ENCODE results near the gene RRBP1.
A peak's percentile ranks its signal among the peaks of the same experiment; 100 is the strongest.

Gene RRBP1

GRCh38 chr20:17619351-17620093 lies 62.5 kb downstream of the RRBP1 start:
- DNase-seq (ENCODE audit: low read depth) = no peak

GRCh38 chr20:17618673-17619013 lies 63.4 kb downstream of the RRBP1 start:
- no peak for DNase-seq (ENCODE audit: low read depth)

- DNase-seq (ENCODE audit: low read depth) = no peak
Observed at GRCh38 chr20:17617868-17618672, 64.0 kb downstream of the RRBP1 start.

DNA sequence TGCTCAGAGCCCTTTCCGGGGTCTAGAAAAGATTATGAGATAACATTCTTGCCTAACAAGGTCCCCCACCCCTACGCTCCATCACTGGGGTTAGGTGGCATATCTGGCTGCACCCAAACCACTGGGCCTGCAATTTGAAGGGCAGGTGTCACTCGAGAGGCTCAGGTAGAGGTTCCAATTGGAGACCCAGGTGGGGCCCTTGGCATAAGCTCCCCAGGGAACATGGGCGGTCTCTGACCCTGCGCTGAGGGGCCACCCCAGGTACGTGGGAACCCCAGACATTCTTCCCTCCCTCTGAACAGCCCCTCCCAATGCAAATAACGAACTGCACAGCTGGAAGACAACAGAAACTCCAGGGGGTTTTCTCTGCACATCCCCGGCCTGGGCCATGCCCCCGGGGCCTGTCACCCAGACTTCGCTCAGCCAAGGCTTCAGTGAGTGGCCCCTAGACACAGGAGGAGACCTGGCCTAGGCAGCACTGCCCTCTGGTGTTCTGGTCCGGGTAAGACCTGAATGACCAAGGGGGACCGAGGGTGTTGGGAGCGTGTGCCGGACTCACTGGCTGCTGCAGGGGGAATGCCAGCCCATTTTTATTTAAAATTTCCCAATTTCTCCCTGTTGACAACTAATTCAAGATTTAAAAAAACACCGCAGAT lies 64.7 kb downstream of the RRBP1 start:
- DNase-seq (ENCODE audit: low read depth) = peak; percentile 12

DNA sequence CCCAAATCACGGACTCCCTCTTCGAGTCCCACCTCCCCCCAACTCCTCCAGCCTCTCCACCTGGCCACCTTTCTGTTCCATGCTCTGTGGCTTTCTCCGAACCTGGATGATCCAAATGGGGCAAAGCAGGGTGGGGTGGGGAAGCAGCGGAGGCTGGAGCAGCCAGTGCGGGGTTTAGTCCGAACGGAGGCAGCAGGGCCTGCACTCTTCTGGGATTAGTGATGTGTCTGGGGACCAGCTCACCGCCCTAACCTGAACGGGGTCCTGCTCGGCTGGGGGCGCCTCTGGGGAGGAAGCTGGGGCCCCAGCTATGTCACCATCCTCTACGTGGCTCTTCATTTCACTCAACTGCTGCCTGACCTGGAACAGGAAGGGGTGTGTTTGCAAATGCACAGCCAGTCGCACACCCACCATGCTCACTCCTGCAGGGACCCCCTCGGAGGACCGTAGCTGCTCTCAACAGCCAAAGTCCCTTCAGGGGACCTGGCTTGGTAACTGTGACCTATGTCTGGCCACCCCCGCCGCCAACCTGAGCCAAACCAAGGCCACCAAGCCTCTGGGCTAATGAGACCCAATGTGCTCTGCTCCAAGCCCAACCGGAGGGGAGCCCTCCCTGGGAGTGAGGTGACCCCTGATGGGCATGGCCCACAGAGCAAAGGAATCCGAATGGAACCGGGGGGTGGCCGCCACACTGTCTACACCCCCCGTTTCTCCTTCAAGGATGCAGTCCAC lies 65.4 kb downstream of the RRBP1 start:
- DNase-seq (ENCODE audit: low read depth) = no peak

- DNase-seq (ENCODE audit: low read depth) = no peak
Observed at GRCh38 chr20:17615645-17616479, 66.2 kb downstream of the RRBP1 start.

- DNase-seq (ENCODE audit: low read depth) = no peak
Observed at GRCh38 chr20:17614812-17615644, 67.0 kb downstream of the RRBP1 start.

- no peak for DNase-seq (ENCODE audit: low read depth)
Observed at GRCh38 chr20:17614176-17614811, 67.7 kb downstream of the RRBP1 start.

DNA sequence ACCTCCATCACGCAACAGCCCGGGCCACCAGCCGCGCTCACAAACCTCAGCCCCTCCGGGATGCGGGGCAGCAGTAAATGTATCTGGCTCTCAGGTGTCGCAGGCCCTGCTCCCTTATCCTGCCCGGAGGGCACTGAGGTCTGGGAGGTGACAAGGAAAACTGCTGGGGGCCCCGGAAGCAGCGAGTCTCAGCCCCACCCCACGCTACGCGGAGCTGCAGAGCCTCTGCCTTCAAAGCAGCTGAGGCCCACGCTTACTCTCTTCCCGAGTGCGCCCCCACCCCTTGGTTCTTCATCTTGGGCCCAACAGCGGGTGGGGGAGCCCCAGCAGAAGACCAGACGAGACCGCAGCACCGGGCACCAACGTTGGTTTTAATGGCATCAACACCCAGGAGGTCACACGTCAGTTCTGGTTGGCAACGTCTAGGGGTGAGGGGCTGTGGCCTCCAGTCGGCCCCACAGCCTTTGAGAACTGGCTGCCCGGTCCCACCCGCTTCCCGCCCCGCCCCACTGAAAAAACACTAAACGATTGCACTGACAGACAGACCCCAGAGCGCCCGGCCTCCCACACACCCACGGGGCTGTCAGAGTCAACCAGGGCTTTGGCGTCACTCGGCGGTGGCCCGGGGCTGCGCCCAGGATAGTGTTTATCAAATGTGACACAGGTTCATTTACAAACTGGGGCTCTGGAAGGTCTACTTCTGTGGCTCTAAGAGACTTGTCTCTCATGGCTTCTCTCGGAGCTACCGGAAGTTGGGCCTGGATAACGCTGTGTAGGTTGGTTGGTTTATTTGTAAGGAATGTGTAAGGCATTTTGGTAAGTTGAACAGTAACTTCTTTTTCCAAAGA lies 68.5 kb downstream of the RRBP1 start:
- no peak for DNase-seq (ENCODE audit: low read depth)

GRCh38 chr20:17612992-17613327 lies 69.1 kb downstream of the RRBP1 start:
- DNase-seq (ENCODE audit: low read depth) = no peak

GRCh38 chr20:17612287-17612991 lies 69.6 kb downstream of the RRBP1 start:
- peak; percentile 9 for DNase-seq (ENCODE audit: low read depth)

DNA sequence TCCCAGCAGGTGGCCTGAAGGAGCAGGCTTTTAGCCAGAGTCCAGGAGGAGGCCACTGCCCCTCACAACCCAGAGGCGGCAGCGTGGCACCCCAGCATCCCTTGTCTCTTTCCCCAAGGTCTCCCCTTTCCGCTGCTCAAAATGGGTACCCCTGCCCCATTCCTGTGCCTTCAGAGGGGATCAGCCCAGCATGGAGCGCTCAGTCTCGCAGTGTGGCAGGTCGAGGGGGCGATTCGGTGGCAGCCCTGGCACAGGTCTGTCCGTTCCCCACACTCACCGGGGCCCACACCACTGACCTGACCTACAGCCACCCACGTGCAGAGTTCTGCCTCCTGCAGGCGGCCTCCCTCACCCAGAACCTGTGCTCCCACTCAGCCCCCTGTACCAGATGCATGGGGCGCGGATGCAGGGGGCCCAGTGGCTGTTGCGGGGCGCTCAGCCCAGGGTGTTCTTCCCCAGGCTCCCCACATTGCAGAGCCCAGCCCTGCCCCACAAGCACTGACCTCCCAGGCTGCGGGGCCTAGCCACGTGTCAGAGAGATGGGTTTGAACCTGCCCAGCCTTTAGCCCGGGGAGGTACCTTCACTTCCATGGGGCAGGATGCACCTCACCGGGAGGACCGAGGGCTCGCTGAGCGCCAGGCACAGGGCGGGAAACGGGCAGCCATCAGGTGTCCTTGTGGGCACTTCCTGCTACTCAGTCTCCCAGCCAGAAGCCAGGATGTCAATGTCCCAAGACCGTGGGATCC lies 70.3 kb downstream of the RRBP1 start:
- DNase-seq (ENCODE audit: low read depth) = no peak

- DNase-seq (ENCODE audit: low read depth) = no peak
Observed at GRCh38 chr20:17611290-17611539, 70.8 kb downstream of the RRBP1 start.

DNA sequence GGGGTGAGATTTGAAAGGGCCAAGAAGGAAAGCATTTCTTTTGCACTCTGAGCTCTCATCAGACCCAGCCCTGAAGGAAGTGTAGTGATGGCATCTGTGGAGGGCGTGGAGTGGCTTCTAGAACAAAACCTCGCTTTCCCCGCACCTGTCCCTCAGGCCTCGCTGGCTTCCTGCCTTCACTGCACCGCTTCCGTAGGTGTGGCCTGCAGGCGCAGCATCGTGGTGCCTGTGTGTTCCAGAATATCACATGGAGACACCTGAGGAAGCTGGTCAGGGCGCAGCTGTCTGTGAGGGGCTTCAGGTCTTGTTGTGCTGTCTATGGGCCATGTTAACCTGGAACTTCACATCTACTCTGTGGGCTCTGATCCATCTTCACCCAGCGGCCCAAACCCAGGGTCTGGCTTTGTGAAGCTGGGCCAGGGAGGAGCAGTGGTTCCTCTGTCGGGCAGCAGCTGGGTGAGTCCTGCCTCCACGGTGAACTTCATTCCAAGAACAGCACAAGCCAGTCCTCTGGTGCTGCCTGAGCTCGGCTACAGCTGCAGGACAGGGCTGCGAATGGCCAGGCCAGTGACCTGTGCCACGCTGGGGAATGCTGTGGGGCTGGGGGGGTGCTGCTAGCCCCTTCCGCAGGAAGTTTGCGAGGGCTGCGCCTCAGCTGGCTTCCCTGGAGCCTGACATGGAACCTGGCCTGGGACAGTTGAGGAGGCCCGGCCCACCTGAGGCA lies 71.3 kb downstream of the RRBP1 start:
- peak; percentile 6 for DNase-seq (ENCODE audit: low read depth)

DNA sequence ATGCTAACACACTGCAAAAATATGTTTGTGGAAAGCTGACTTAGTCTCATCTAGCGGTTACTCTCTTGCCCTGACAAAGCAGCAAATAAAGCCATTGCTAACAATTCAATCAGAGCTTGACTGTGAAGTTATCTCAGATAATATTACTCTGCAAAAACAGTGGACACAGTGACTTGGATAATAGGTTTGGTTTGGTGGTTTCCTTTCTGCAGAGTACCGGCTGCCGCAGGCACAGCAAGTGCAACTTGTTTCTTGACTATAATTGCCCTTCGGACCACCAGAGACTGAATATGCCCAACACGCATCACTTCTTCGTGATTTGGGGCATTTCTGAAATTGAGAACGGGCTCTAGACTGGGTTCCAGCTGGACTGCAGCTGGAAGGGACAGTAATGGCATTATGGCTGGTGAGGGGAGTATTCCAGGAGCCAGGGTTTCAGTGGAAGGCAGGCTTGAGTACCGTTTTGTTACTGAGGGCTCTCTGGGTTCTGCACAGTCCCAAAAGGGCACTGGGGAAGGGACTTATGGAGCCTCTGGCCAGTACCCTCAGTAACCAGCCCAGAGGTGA lies 72.1 kb downstream of the RRBP1 start:
- no peak for DNase-seq (ENCODE audit: low read depth)

DNA sequence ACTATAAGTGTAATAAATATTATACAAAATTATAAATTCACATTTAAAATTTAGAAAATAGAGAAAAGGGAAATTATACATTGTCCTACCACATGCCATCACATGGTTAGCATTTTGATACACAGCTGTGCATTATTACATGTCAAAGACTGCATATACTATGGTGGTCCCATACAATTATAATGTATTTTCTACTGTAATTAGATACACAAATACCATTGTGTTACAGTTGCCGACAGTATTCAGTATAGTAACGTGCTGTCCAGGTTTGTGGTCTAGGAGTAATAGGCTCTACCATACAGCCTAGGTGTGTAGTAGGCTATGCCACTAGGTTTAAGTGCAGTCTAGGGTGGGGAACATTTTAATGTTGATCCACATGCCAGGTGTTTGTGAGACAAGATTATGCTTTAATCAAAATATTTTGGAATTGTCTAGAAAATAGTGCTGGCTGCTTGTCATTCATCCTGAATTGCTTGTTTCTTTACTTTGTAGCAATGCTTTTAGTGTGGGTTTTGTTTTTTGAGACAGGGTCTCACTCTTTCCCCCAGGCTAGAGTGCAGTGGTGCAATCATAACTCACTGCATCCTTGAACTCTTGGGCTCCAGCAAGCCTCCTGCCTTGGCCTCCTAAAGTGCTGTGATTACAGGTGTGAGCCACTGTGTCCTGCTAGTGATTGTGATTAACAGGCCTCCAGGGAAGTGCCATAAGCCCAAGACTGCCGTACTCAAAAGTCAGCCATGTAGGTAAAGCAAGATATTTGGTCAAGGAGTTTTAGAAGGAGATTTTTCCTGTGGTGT lies 73.1 kb downstream of the RRBP1 start:
- DNase-seq (ENCODE audit: low read depth) = no peak

All from stimulated activated CD8-positive, alpha-beta memory T cell treated with anti-CD3 and anti-CD28 coated beads, Interleukin-15, amount 100 ng/mL, for 24 hours (primary cell).